Gastroesophageal sphincter (tissue), 3 donors: Measurements from ENCODE around the gene SLC50A1.

Experiments
- CTCF ChIP-seq, 4 experiments: fragments of 200-600 bp in 2 of 4; fragments of 450-650 bp in 2 of 4; sonication (generic) in 1 of 4; IDR thresholded peaks; one replicate each; pipeline ENCODE4 v1.5.1; 2017 to 2019; ENCODE audit warnings: antibody characterized with exemption in 4 of 4, mild to moderate bottlenecking in 2 of 4, moderate library complexity in 2 of 4
- POLR2AphosphoS5 ChIP-seq: sonication (generic); formaldehyde crosslinking; IDR thresholded peaks from one replicate; pipeline ENCODE4 v1.6.1; 2017; ENCODE audit warnings: antibody characterized with exemption

DNA sequence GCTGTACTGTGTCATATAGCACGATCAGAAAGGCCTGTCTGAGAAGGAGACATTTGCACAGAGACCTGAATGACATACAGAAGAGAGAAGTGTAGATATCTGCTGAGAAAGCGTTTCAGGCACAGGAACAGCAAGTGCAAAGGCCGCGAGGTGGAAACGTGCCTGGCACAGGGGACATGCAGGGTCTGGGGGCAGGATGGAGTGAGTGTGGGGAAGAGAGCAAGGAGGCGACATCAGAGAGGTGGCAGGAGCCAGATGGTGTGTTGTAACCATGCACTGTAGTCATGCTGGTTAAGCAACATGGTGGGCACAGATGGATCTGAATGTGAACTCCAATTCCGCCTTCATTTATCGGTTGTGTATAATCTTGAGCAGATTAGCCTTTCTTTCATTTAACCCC, 24.5 kb downstream of the SLC50A1 start:
- TF ChIP-seq CTCF (IDR thresholded peaks at IDR 0.05) (no peak), POLR2AphosphoS5 (no peak)
